Measurements from ENCODE around the gene LRCH1. TPM values are rescaled to one million over a fixed set of nuclear protein-coding genes. Genes with fewer than 3 reads are reported as not detected.

LRCH1 gene
- total RNA-seq, 3 donors from 2014 or later = 17.0 to 40.4 (median 24.6) TPM

DNA sequence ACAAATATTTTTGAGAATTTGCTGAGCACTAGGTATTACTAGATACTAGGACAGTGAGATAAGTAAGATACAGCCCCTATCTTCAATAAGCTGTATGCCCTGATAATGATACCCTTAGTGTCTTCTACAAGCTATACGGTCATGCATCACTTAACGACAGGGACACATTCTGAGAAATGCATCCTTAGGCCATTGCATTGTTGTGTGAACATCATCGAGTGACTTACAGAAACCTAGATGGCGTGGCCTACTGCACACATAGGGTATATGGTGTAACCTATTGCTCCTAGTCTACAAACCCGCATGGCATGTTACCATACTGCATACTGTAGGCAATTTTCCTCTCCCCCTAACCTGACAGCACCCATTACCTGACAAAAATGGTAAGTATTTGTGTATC lies 64.9 kb downstream of the LRCH1 start:
- H3K4me1 ChIP-seq = no peaks in the 10 kb centered on the region
- H3K9me3 ChIP-seq = no peaks in the 10 kb centered on the region
- DNase-seq (ENCODE audit: low spot score in 2 of 2) = no peak
- no peak overlapping the region for H3K27ac ChIP-seq
- no peaks in the 10 kb centered on the region for H3K27me3 ChIP-seq
- intact Hi-C loops (cut with DNase I; ENCODE audit: low total_unique reads) = no loop called here
- TF ChIP-seq POLR2A (IDR thresholded peaks at IDR 0.05) (no peak), POLR2AphosphoS5 (IDR thresholded peaks at IDR 0.05) (no peak)
- TF ChIP-seq, protein P1, sequence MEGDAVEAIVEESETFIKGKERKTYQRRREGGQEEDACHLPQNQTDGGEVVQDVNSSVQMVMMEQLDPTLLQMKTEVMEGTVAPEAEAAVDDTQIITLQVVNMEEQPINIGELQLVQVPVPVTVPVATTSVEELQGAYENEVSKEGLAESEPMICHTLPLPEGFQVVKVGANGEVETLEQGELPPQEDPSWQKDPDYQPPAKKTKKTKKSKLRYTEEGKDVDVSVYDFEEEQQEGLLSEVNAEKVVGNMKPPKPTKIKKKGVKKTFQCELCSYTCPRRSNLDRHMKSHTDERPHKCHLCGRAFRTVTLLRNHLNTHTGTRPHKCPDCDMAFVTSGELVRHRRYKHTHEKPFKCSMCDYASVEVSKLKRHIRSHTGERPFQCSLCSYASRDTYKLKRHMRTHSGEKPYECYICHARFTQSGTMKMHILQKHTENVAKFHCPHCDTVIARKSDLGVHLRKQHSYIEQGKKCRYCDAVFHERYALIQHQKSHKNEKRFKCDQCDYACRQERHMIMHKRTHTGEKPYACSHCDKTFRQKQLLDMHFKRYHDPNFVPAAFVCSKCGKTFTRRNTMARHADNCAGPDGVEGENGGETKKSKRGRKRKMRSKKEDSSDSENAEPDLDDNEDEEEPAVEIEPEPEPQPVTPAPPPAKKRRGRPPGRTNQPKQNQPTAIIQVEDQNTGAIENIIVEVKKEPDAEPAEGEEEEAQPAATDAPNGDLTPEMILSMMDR (IDR thresholded peaks at IDR 0.05) = no peak
- no peak overlapping the region for H3K4me3 ChIP-seq
- no peaks in the 10 kb centered on the region for H3K36me3 ChIP-seq

DNA sequence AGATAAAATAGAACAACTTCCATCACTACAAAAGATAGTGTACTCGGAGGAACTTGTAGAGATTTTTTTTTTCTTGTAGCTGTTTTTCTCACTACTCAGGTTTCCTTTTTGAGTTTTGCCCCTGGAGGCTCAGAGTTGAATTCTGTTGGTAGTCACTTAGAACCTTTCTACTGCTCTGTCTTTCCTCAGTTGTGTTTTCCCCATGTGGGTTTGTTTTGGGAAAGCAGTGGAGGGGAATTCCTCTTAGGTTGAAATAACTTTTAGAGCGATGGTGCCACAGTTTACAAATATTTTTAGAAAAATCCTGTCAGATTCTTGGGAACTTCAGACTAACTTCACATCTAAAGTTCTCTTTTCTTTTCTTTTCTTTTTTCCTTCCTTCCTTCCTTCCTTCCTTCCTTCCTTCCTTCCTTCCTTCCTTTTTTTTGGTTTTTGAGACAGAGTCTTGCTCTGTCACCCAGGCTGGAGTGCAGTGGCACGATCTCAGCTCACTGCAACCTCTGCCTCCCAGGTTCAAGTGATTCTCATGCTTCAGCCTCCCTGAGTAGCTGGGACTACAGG lies 65.8 kb downstream of the LRCH1 start:
- no peaks in the 10 kb centered on the region for H3K27me3 ChIP-seq
- intact Hi-C loops (cut with DNase I; ENCODE audit: low total_unique reads) = no loop called here
- no peak overlapping the region for H3K4me3 ChIP-seq
- no peak for TF ChIP-seq POLR2AphosphoS5 (IDR thresholded peaks at IDR 0.05)
- TF ChIP-seq POLR2A (IDR thresholded peaks at IDR 0.05) = no peak
- TF ChIP-seq, protein P1 (IDR thresholded peaks at IDR 0.05) = no peak
- DNase-seq (ENCODE audit: low spot score in 2 of 2) = no peak
- no peaks in the 10 kb centered on the region for H3K36me3 ChIP-seq
- H3K9me3 ChIP-seq = no peaks in the 10 kb centered on the region
- H3K27ac ChIP-seq = no peak overlapping the region
- no peaks in the 10 kb centered on the region for H3K4me1 ChIP-seq

DNA sequence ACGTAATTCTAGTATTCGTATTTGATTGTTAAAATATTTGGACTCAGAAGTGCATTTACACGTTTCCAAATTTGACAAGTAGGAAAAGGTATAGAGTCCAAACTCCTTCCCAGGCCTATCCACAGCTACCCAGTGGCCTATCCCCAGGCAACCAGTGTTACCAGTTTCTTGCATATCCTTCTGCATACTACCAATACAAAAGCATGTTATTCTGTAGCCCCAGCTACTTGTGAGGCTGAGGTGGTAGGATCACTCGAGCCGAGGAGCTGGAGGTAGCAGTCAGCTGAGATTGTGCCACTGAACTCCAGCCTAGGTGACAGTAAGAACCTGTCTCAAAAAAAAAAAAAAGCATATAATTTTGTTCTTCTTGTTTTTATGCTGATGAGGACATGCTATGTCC lies 67.1 kb downstream of the LRCH1 start:
- no peaks in the 10 kb centered on the region for H3K36me3 ChIP-seq
- DNase-seq (ENCODE audit: low spot score in 2 of 2) = no peak
- H3K27me3 ChIP-seq = no peaks in the 10 kb centered on the region
- no peaks in the 10 kb centered on the region for H3K4me1 ChIP-seq
- H3K27ac ChIP-seq = no peak overlapping the region
- intact Hi-C loops (cut with DNase I; ENCODE audit: low total_unique reads) = no loop called here
- no peak overlapping the region for H3K4me3 ChIP-seq
- TF ChIP-seq POLR2AphosphoS5 (IDR thresholded peaks at IDR 0.05) (no peak), POLR2A (IDR thresholded peaks at IDR 0.05) (no peak)
- H3K9me3 ChIP-seq = no peaks in the 10 kb centered on the region

DNA sequence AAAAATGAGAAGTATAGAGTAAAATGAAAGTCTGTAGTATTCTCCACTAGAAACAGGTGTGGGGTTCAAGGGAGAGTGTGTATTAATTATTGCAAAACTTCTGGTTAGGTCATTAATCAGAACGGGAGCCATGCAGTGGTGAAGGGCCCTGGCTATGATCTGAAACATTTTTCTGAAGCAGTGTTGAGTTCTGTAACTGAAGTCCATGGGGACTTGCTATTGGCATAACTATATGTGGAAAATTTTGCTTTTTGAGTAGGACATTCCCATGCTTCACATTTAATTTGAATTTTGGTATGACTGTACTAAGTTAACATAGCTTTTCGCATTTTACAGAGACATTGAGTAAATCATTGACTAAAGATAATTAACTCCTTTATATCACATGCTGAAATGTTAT lies 67.5 kb downstream of the LRCH1 start:
- Histone ChIP-seq H3K27me3 (no peaks in the 10 kb centered on the region), H3K4me1 (no peaks in the 10 kb centered on the region), H3K9me3 (no peaks in the 10 kb centered on the region), H3K4me3 (no peak overlapping the region), H3K36me3 (no peaks in the 10 kb centered on the region), H3K27ac (no peak overlapping the region)
- intact Hi-C loops (cut with DNase I; ENCODE audit: low total_unique reads) = no loop called here
- TF ChIP-seq, protein P1 (IDR thresholded peaks at IDR 0.05) = no peak
- TF ChIP-seq POLR2AphosphoS5 (IDR thresholded peaks at IDR 0.05) = no peak
- no peak for TF ChIP-seq POLR2A (IDR thresholded peaks at IDR 0.05)
- DNase-seq (ENCODE audit: low spot score in 2 of 2) = no peak

DNA sequence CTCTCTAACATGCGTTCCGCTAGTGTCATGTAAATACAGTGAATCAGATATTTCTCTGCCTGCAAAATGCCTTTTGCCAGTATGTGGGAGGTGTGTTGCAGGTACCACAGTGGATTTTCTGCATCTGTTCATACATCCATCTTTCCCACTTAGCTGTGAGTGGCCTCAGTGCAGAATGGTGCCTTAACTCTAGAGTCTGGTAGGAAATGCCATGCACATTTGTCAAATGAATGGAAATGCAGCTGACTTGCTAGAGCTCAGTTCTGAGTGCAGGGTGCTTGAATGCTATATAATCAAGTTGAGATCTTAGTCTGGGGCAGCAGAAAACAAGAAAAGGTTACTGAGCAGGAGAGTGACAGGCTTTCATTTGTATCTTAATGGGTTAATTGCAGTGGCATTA lies 68.2 kb downstream of the LRCH1 start:
- H3K4me1 ChIP-seq = no peaks in the 10 kb centered on the region

More for the DNA sequence above, 68.2 kb downstream of the LRCH1 start:
- TF ChIP-seq POLR2AphosphoS5 (IDR thresholded peaks at IDR 0.05) = no peak
- no peak for TF ChIP-seq POLR2A (IDR thresholded peaks at IDR 0.05)
- TF ChIP-seq, protein P1 (IDR thresholded peaks at IDR 0.05) = no peak
- H3K27ac ChIP-seq = no peak overlapping the region
- H3K36me3 ChIP-seq = no peaks in the 10 kb centered on the region
- no peak overlapping the region for H3K4me3 ChIP-seq
- no peaks in the 10 kb centered on the region for H3K27me3 ChIP-seq
- DNase-seq (ENCODE audit: low spot score in 2 of 2) = no peak
- intact Hi-C loops (cut with DNase I; ENCODE audit: low total_unique reads) = no loop called here
- H3K9me3 ChIP-seq = no peaks in the 10 kb centered on the region
